ENCODE results near the gene GIMAP8.
A peak's percentile ranks its signal among the peaks of the same experiment; 100 is the strongest.

Gene GIMAP8

GRCh38 chr7:150408393-150409299 is 41.8 kb upstream of the GIMAP8 start:
- H3K4me3 ChIP-seq (ENCODE audit: low read depth, low read length) = no peak overlapping the region
- peak; percentile 34 for DNase-seq (ENCODE audit: low read depth)
- TF ChIP-seq CTCF (IDR thresholded peaks at IDR 0.05; ENCODE audit: insufficient read depth, low read depth, low read length, missing control alignments) = no peak

- TF ChIP-seq CTCF (IDR thresholded peaks at IDR 0.05; ENCODE audit: insufficient read depth, low read depth, low read length, missing control alignments) = no peak
- no peak for DNase-seq (ENCODE audit: low read depth)
- H3K4me3 ChIP-seq (ENCODE audit: low read depth, low read length) = no peak overlapping the region
Observed at GRCh38 chr7:150409300-150410030, 41.0 kb upstream of the GIMAP8 start.

GRCh38 chr7:150410131-150410530 is 40.3 kb upstream of the GIMAP8 start:
- no peak for TF ChIP-seq CTCF (IDR thresholded peaks at IDR 0.05; ENCODE audit: insufficient read depth, low read depth, low read length, missing control alignments)
- no peak overlapping the region for H3K4me3 ChIP-seq (ENCODE audit: low read depth, low read length)
- DNase-seq (ENCODE audit: low read depth) = no peak

- DNase-seq (ENCODE audit: low read depth) = no peak
- no peak for TF ChIP-seq CTCF (IDR thresholded peaks at IDR 0.05; ENCODE audit: insufficient read depth, low read depth, low read length, missing control alignments)
- H3K4me3 ChIP-seq (ENCODE audit: low read depth, low read length) = no peak overlapping the region
Observed at GRCh38 chr7:150410680-150411346, 39.6 kb upstream of the GIMAP8 start.

- DNase-seq (ENCODE audit: low read depth) = no peak
- H3K4me3 ChIP-seq (ENCODE audit: low read depth, low read length) = no peak overlapping the region
- TF ChIP-seq CTCF (IDR thresholded peaks at IDR 0.05; ENCODE audit: insufficient read depth, low read depth, low read length, missing control alignments) = no peak
Observed at GRCh38 chr7:150411606-150412005, 38.8 kb upstream of the GIMAP8 start.

GRCh38 chr7:150412016-150412415 is 38.4 kb upstream of the GIMAP8 start:
- H3K4me3 ChIP-seq (ENCODE audit: low read depth, low read length) = no peak overlapping the region
- no peak for TF ChIP-seq CTCF (IDR thresholded peaks at IDR 0.05; ENCODE audit: insufficient read depth, low read depth, low read length, missing control alignments)
- DNase-seq (ENCODE audit: low read depth) = no peak

Data from GM12865 (cell line).